ENCODE measurements around the gene LHFPL2. TPM values are rescaled to one million over a fixed set of nuclear protein-coding genes. Genes with fewer than 3 reads are reported as not detected.

The LHFPL2 gene
- total and polyA plus RNA-seq, 2 of the 4 experiments (the other 2 are of a cell fraction), result 6.5 to 11.3 TPM

DNA sequence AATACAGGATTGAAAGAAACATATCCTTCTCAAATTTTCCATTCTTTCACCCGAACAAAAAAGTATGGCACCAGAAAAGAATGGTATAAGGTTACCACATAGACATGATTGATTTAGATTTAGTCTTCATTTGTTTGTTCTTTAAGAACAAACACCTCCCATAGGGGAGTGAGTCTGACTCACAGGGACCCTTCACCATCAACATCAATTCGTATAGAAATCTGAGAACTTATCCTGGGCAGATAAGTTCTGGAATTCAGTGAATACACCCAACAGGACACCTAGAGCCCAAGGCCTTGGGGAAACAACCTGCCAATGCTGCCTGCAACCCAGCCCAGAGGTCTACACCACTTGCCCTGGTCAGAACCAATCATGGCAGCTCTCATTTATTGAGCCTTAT lies 46.2 kb downstream of the LHFPL2 start:
- no peak overlapping the region for H2BK15ac ChIP-seq (ENCODE audit: low read depth, low read length)
- H4K20me1 ChIP-seq (ENCODE audit: insufficient read depth, low read length), result 0 out of 2 replicates have a peak, but pooled peaks cover 7% of the 10 kb centered on the region
- ChIA-PET CTCF (interaction anchor here (0.9 kb wide), 1 partner anchor 274 kb away, joined by 7 read pairs; no protein-coding TSS in a partner anchor), POLR2A (ENCODE audit: unreplicated experiment) (no interaction called here)
- no peak overlapping the region for H4K8ac ChIP-seq (ENCODE audit: low read depth in 2 of 2, low read length in 2 of 2)
- dilution Hi-C loops (cut with HindIII; ENCODE audit: low sequenced_read_pairs, unreplicated experiment), result no loop called here
- no peak overlapping the region for H2AK5ac ChIP-seq (ENCODE audit: low read depth, low read length)
- H2AFZ ChIP-seq (replicated peaks; ENCODE audit: low read length, poor library complexity), result no peak overlapping the region
- H2BK120ac ChIP-seq (ENCODE audit: low read depth, low read length), result no peak overlapping the region
- no peak overlapping the region for H4K5ac ChIP-seq (ENCODE audit: low read depth, low read length)
- peaks cover 15% of the 10 kb centered on the region; the same call in 1 of the 2 replicates for H3K9me1 ChIP-seq (ENCODE audit: insufficient read depth, low read length)
- no peak overlapping the region for H2BK20ac ChIP-seq (ENCODE audit: low read depth, low read length)
- H2AK9ac ChIP-seq (replicated peaks; ENCODE audit: low read depth, low read length, poor library complexity), result no peak overlapping the region
- no CpG with 5 or more reads among the region's 2 CpGs for WGBS, 2 experiments (ENCODE audit: extremely low coverage in 2 of 2, insufficient read length in 1 of 2)
- in situ Hi-C loops (cut with MboI; ENCODE audit: low sequenced_read_pairs), result no loop called here
- TF ChIP-seq SMC3 (IDR thresholded peaks at IDR 0.05; ENCODE audit: low read depth, low read length) (no peak), MAFK (IDR thresholded peaks at IDR 0.05; ENCODE audit: low read depth, low read length) (no peak), MXI1 (IDR thresholded peaks at IDR 0.05; ENCODE audit: borderline replicate concordance, low read depth, low read length) (no peak), RCOR1 (IDR thresholded peaks at IDR 0.05; ENCODE audit: insufficient replicate concordance, low read length) (no peak), RAD21 (IDR thresholded peaks at IDR 0.05; ENCODE audit: low read length) (no peak), CEBPB (IDR thresholded peaks at IDR 0.05; ENCODE audit: low read depth, low read length) (no peak), NFE2L2 (IDR thresholded peaks at IDR 0.05; ENCODE audit: low read depth, low read length) (no peak)
- TF ChIP-seq, protein P1, sequence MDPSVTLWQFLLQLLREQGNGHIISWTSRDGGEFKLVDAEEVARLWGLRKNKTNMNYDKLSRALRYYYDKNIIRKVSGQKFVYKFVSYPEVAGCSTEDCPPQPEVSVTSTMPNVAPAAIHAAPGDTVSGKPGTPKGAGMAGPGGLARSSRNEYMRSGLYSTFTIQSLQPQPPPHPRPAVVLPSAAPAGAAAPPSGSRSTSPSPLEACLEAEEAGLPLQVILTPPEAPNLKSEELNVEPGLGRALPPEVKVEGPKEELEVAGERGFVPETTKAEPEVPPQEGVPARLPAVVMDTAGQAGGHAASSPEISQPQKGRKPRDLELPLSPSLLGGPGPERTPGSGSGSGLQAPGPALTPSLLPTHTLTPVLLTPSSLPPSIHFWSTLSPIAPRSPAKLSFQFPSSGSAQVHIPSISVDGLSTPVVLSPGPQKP (IDR thresholded peaks at IDR 0.05; ENCODE audit: borderline replicate concordance, low read depth, low read length), result no peak
- TF ChIP-seq, protein P2, sequence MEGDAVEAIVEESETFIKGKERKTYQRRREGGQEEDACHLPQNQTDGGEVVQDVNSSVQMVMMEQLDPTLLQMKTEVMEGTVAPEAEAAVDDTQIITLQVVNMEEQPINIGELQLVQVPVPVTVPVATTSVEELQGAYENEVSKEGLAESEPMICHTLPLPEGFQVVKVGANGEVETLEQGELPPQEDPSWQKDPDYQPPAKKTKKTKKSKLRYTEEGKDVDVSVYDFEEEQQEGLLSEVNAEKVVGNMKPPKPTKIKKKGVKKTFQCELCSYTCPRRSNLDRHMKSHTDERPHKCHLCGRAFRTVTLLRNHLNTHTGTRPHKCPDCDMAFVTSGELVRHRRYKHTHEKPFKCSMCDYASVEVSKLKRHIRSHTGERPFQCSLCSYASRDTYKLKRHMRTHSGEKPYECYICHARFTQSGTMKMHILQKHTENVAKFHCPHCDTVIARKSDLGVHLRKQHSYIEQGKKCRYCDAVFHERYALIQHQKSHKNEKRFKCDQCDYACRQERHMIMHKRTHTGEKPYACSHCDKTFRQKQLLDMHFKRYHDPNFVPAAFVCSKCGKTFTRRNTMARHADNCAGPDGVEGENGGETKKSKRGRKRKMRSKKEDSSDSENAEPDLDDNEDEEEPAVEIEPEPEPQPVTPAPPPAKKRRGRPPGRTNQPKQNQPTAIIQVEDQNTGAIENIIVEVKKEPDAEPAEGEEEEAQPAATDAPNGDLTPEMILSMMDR (conservative IDR thresholded peaks at IDR 0.05; ENCODE audit: low read depth, low read length), result no peak
- H2BK5ac ChIP-seq (ENCODE audit: low read depth, low read length, poor library complexity, severe bottlenecking), result no peak overlapping the region
- no peak overlapping the region for H3K18ac ChIP-seq (ENCODE audit: low read depth, low read length)
- no peak for DNase-seq
- H3K14ac ChIP-seq (replicated peaks; ENCODE audit: low read depth, low read length), result peak overlapping the region; percentile 45; the same call in 1 of the 2 replicates
- H3K56ac ChIP-seq (ENCODE audit: extremely low read depth, insufficient read depth, low read length), result no peak overlapping the region
- intact Hi-C loops (cut with micrococcal nuclease), result no loop called here
- BruUV-seq (replicated peaks), result no TSS peak
- no peak overlapping the region for H4K91ac ChIP-seq (ENCODE audit: insufficient read depth, low read depth, low read length)
- no peak overlapping the region for H3K4me3 ChIP-seq (ENCODE audit: insufficient read depth, low read depth, low read length)
- H3K36me3 ChIP-seq (ENCODE audit: control insufficient read depth, insufficient read depth, low read length), result peaks cover 4% of the 10 kb centered on the region
- H3K27ac ChIP-seq (ENCODE audit: insufficient read depth, low read length), result no peak overlapping the region
- no peak for ATAC-seq (ENCODE audit: low read depth)
- no peaks in the 10 kb centered on the region for H3K27me3 ChIP-seq (ENCODE audit: control insufficient read depth, insufficient read depth, low read length)
- no peak overlapping the region for H3K9ac ChIP-seq (ENCODE audit: low read depth, low read length)
- peaks cover 18% of the 10 kb centered on the region for H3K4me1 ChIP-seq (ENCODE audit: control insufficient read depth, insufficient read depth, low read length)
- H3K4ac ChIP-seq (ENCODE audit: low read depth, low read length), result no peak overlapping the region
- H3K79me1 ChIP-seq (ENCODE audit: low read depth in 1 of 2, low read length in 2 of 2), result peaks cover 10 to 54% of the 10 kb centered on the region in 2 experiments
- no peaks in the 10 kb centered on the region for H3K9me3 ChIP-seq (ENCODE audit: control insufficient read depth, insufficient read depth, low read length)
- H3K23ac ChIP-seq (ENCODE audit: low read depth, low read length), result no peak overlapping the region
- no peak overlapping the region for H3K4me2 ChIP-seq (ENCODE audit: low read depth, low read length)

All from IMR-90 (cell line).